Measurements from ENCODE around the gene TUBGCP4. TPM values are rescaled to one million over a fixed set of nuclear protein-coding genes. Genes with fewer than 3 reads are reported as not detected.

TUBGCP4 gene
- total RNA-seq, 1 experiment from 2014 or later = 23.5 TPM

- no peak overlapping the region for H2BK12ac ChIP-seq (ENCODE audit: insufficient read length, low read depth, low read length)
- Mint-ChIP-seq H3K9me3 (no peaks in the 10 kb centered on the region), H3K27ac (peak overlapping the region in 2 of 3 experiments; percentile 5 to 20; a peak in 1 of 7 replicates), H3K36me3 (ENCODE audit: insufficient read depth in 1 of 3, low read depth in 3 of 3) (peaks cover 57 to 92% (median 86%) of the 10 kb centered on the region in 3 experiments), H3K4me3 (no peak overlapping the region), H3K27me3 (ENCODE audit: low read depth) (no peaks in the 10 kb centered on the region), H3K4me1 (no peaks in the 10 kb centered on the region)
- H4K91ac ChIP-seq (ENCODE audit: insufficient read length, low read depth, low read length) = no peak overlapping the region
- no peak overlapping the region for H4K5ac ChIP-seq (ENCODE audit: insufficient read length, low read depth, low read length)
- H3K9ac ChIP-seq (ENCODE audit: extremely low read depth, insufficient read length, low read length) = no peak overlapping the region
- H3K4me2 ChIP-seq (ENCODE audit: insufficient read depth, insufficient read length, low read length) = no peak overlapping the region
- no peak overlapping the region for H3K18ac ChIP-seq (ENCODE audit: insufficient read length, low read depth, low read length)
- no peak overlapping the region for H4K8ac ChIP-seq (replicated peaks; ENCODE audit: insufficient read length, low read depth, low read length)
- no peaks in the 10 kb centered on the region for H3K79me2 ChIP-seq (ENCODE audit: insufficient read depth, low read length)
- H3K23me2 ChIP-seq (ENCODE audit: insufficient read length, low read depth, low read length, poor library complexity, severe bottlenecking) = no peaks in the 10 kb centered on the region
- H3K27ac ChIP-seq (ENCODE audit: insufficient read length, low read depth, low read length) = no peak overlapping the region
- no peak overlapping the region for H2AFZ ChIP-seq (ENCODE audit: low read length)
- no peak overlapping the region for H2BK5ac ChIP-seq (ENCODE audit: insufficient read length, low read length)
- no peak overlapping the region for H2BK15ac ChIP-seq (ENCODE audit: low read depth, low read length)
- no CpG with 5 or more reads among the region's 1 CpG for WGBS (ENCODE audit: extremely low coverage, insufficient read length, low lambda C conversion rate)
- no peak overlapping the region for H2AK5ac ChIP-seq (ENCODE audit: insufficient read length, low read length)
- H3K79me1 ChIP-seq (ENCODE audit: insufficient read depth, low read depth, low read length, poor library complexity, severe bottlenecking) = no peaks in the 10 kb centered on the region
- no peak for TF ChIP-seq CTCF (conservative IDR thresholded peaks at IDR 0.05)
- no peak overlapping the region for H3K23ac ChIP-seq (ENCODE audit: insufficient read length, low read depth, low read length)
- no peak overlapping the region for H3K4ac ChIP-seq (ENCODE audit: low read depth, low read length)
- no peak overlapping the region for H2BK120ac ChIP-seq (ENCODE audit: low read depth, low read length, poor library complexity, severe bottlenecking)
- no peak overlapping the region for H3K14ac ChIP-seq (ENCODE audit: insufficient read depth, low read length)
- H3K27me3 ChIP-seq (ENCODE audit: insufficient read depth, low read length) = no peaks in the 10 kb centered on the region
- H3K4me1 ChIP-seq (ENCODE audit: insufficient read depth, low read length) = no peaks in the 10 kb centered on the region
- no peak overlapping the region for H3T11ph ChIP-seq (ENCODE audit: low read length)
- DNase-seq = no peak
- no peaks in the 10 kb centered on the region for H4K20me1 ChIP-seq (ENCODE audit: control insufficient read depth, insufficient read depth, insufficient read length)
- no peaks in the 10 kb centered on the region for H3K9me3 ChIP-seq (ENCODE audit: control insufficient read depth, low read depth, low read length)
- H2BK20ac ChIP-seq (ENCODE audit: low read depth, low read length, poor library complexity, severe bottlenecking) = no peak overlapping the region
- H3K56ac ChIP-seq (ENCODE audit: insufficient read length, low read depth, low read length) = no peak overlapping the region
Measured at GRCh38 chr15:43412096-43412495, 41.2 kb downstream of the TUBGCP4 start.
